Mucosa of stomach (tissue), 1 donor: Measurements from ENCODE around the gene RASAL1.

ENCODE experiments used
- H3K27me3 ChIP-seq: one replicate; pipeline ENCODE4 v1.7.0; 2013; ENCODE audit warnings: mild to moderate bottlenecking, low read length; ENCODE audit not compliant: control insufficient read depth, insufficient read depth
- H3K36me3 ChIP-seq: one replicate; pipeline ENCODE4 v1.7.0; 2013; ENCODE audit warnings: low read length; ENCODE audit not compliant: control insufficient read depth, insufficient read depth
- H3K4me1 ChIP-seq: one replicate; pipeline ENCODE4 v1.7.0; 2013; ENCODE audit warnings: mild to moderate bottlenecking, low read length; ENCODE audit not compliant: control insufficient read depth, insufficient read depth
- H3K4me3 ChIP-seq: one replicate; pipeline ENCODE4 v1.7.0; 2013; ENCODE audit warnings: low read length
- H3K9ac ChIP-seq: one replicate; pipeline ENCODE4 v1.7.0; 2013; ENCODE audit warnings: mild to moderate bottlenecking, low read length, moderate library complexity
- H3K9me3 ChIP-seq: one replicate; pipeline ENCODE4 v1.7.0; 2013; ENCODE audit warnings: mild to moderate bottlenecking, low read length, moderate library complexity; ENCODE audit not compliant: control insufficient read depth
- donor health status: Pancreatic carcinoma.

The RASAL1 gene

GRCh38 chr12:113171543-113171942 lies 36.0 kb upstream of the RASAL1 start:
- peaks cover 15% of the 10 kb centered on the region for H3K36me3 ChIP-seq
- no peak overlapping the region for H3K9ac ChIP-seq
- no peak overlapping the region for H3K4me3 ChIP-seq

GRCh38 chr12:113170926-113171325 lies 35.4 kb upstream of the RASAL1 start:
- Histone ChIP-seq H3K9me3 (no peaks in the 10 kb centered on the region), H3K4me1 (no peaks in the 10 kb centered on the region), H3K9ac (no peak overlapping the region), H3K27me3 (no peaks in the 10 kb centered on the region), H3K36me3 (peaks cover 15% of the 10 kb centered on the region), H3K4me3 (no peak overlapping the region)

More at GRCh38 chr12:113171543-113171942, 36.0 kb upstream of the RASAL1 start:
- Histone ChIP-seq H3K9me3 (no peaks in the 10 kb centered on the region), H3K4me1 (no peaks in the 10 kb centered on the region), H3K27me3 (no peaks in the 10 kb centered on the region)

- Histone ChIP-seq H3K4me1 (no peaks in the 10 kb centered on the region), H3K9ac (no peak overlapping the region), H3K9me3 (no peaks in the 10 kb centered on the region), H3K36me3 (peaks cover 15% of the 10 kb centered on the region), H3K27me3 (no peaks in the 10 kb centered on the region), H3K4me3 (no peak overlapping the region)
These were observed 34.9 kb upstream of the RASAL1 start for GRCh38 chr12:113170457-113170856.

- peaks cover 15% of the 10 kb centered on the region for H3K36me3 ChIP-seq
- no peaks in the 10 kb centered on the region for H3K27me3 ChIP-seq
- no peaks in the 10 kb centered on the region for H3K4me1 ChIP-seq
- H3K9ac ChIP-seq: no peak overlapping the region
- H3K4me3 ChIP-seq: no peak overlapping the region
- no peaks in the 10 kb centered on the region for H3K9me3 ChIP-seq
These were observed 34.1 kb upstream of the RASAL1 start for GRCh38 chr12:113169697-113170096.

- H3K36me3 ChIP-seq: peaks cover 15% of the 10 kb centered on the region
- H3K27me3 ChIP-seq: no peaks in the 10 kb centered on the region
- H3K9me3 ChIP-seq: no peaks in the 10 kb centered on the region
- H3K9ac ChIP-seq: no peak overlapping the region
- H3K4me3 ChIP-seq: no peak overlapping the region
- H3K4me1 ChIP-seq: no peaks in the 10 kb centered on the region
These were observed 32.3 kb upstream of the RASAL1 start for GRCh38 chr12:113167868-113168267.

- no peaks in the 10 kb centered on the region for H3K9me3 ChIP-seq
- H3K4me3 ChIP-seq: no peak overlapping the region
- H3K36me3 ChIP-seq: peaks cover 20% of the 10 kb centered on the region
- H3K27me3 ChIP-seq: no peaks in the 10 kb centered on the region
- H3K9ac ChIP-seq: no peak overlapping the region
- no peaks in the 10 kb centered on the region for H3K4me1 ChIP-seq
These were observed 30.2 kb upstream of the RASAL1 start for GRCh38 chr12:113165521-113166450.

- Histone ChIP-seq H3K9ac (no peak overlapping the region), H3K4me1 (peaks cover 12% of the 10 kb centered on the region), H3K36me3 (peaks cover 13% of the 10 kb centered on the region), H3K27me3 (no peaks in the 10 kb centered on the region), H3K9me3 (no peaks in the 10 kb centered on the region), H3K4me3 (no peak overlapping the region)
These were observed 28.5 kb upstream of the RASAL1 start for GRCh38 chr12:113164014-113164413.

- H3K4me1 ChIP-seq: peaks cover 12% of the 10 kb centered on the region
- H3K27me3 ChIP-seq: no peaks in the 10 kb centered on the region
- H3K36me3 ChIP-seq: peaks cover 15% of the 10 kb centered on the region
- H3K9me3 ChIP-seq: no peaks in the 10 kb centered on the region
- H3K4me3 ChIP-seq: no peak overlapping the region
- no peak overlapping the region for H3K9ac ChIP-seq
These were observed 27.4 kb upstream of the RASAL1 start for GRCh38 chr12:113163030-113163360.

- peaks cover 15% of the 10 kb centered on the region for H3K36me3 ChIP-seq
These were observed 26.8 kb upstream of the RASAL1 start for GRCh38 chr12:113162102-113163029.

GRCh38 chr12:113161415-113162016 lies 26.0 kb upstream of the RASAL1 start:
- Histone ChIP-seq H3K9ac (no peak overlapping the region), H3K36me3 (peaks cover 15% of the 10 kb centered on the region), H3K4me3 (no peak overlapping the region), H3K27me3 (no peaks in the 10 kb centered on the region), H3K4me1 (peaks cover 12% of the 10 kb centered on the region), H3K9me3 (no peaks in the 10 kb centered on the region)

More at GRCh38 chr12:113162102-113163029, 26.8 kb upstream of the RASAL1 start:
- Histone ChIP-seq H3K9me3 (no peaks in the 10 kb centered on the region), H3K9ac (no peak overlapping the region), H3K4me1 (peaks cover 12% of the 10 kb centered on the region), H3K27me3 (no peaks in the 10 kb centered on the region), H3K4me3 (no peak overlapping the region)

- Histone ChIP-seq H3K9me3 (no peaks in the 10 kb centered on the region), H3K4me1 (peaks cover 18% of the 10 kb centered on the region), H3K36me3 (peaks cover 15% of the 10 kb centered on the region), H3K27me3 (peaks cover 6% of the 10 kb centered on the region), H3K9ac (no peak overlapping the region), H3K4me3 (no peak overlapping the region)
These were observed 24.4 kb upstream of the RASAL1 start for GRCh38 chr12:113159937-113160336.
